ENCODE data around the gene PCDHGA8. TPM values are rescaled to one million over a fixed set of nuclear protein-coding genes. Genes with fewer than 3 reads are reported as not detected.

Gene PCDHGA8
- polyA plus RNA-seq, 2 of the 4 experiments (the other 2 are of a cell fraction), result 0.03 to 0.08 TPM

DNA sequence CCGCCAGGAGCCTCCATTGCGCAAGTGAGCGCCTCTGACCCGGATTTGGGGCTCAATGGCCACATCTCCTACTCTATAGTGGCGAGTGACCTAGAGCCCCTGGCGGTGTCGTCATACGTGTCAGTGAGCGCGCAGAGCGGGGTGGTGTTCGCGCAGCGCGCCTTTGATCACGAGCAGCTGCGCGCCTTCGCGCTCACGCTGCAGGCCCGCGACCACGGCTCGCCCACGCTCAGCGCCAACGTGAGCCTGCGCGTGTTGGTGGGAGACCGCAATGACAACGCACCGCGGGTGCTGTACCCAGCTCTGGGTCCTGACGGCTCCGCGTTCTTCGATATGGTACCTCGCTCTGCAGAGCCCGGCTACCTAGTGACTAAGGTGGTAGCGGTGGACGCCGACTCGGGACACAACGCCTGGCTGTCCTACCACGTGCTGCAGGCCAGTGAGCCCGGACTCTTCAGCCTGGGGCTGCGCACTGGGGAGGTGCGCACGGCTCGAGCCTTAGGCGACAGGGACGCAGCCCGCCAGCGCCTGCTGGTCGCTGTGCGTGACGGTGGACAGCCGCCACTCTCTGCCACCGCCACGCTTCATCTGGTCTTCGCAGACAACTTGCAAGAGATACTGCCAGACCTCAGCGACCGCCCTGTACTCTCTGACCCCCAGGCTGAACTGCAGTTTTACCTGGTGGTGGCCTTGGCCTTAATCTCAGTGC lies 17.3 kb downstream of the PCDHGA8 start (continued):
- TF ChIP-seq HES2 (IDR thresholded peaks at IDR 0.05) (no peak), USF2 (IDR thresholded peaks at IDR 0.05) (no peak)

- Histone ChIP-seq H3K4me3 (no peak overlapping the region), H3K4me1 (no peaks in the 10 kb centered on the region), H3K4me2 (no peak overlapping the region), H3K27ac (no peak overlapping the region), H3K9me3 (peaks cover 36% of the 10 kb centered on the region)
- ATAC-seq (no peak), FAIRE-seq (no peak), DNase-seq (ENCODE audit: low read depth in 1 of 2, low spot score in 1 of 2) (no peak)
- CTCF ChIA-PET, result interaction anchor here (1.0 kb wide), 1 partner anchor 113 kb away, joined by 4 read pairs; no protein-coding TSS in a partner anchor
- 48% methylated on average over 3 of the region's 3 CpGs for WGBS (ENCODE audit: missing lambda C conversion rate)
- POLR2A ChIA-PET, result no interaction called here
- TF ChIP-seq CBX2 (IDR thresholded peaks at IDR 0.05; ENCODE audit: borderline replicate concordance, low read depth), result no peak
- no peak for TF ChIP-seq REST (IDR thresholded peaks at IDR 0.05)
- TF ChIP-seq JUNB (IDR thresholded peaks at IDR 0.05), result no peak
- TF ChIP-seq EHF (CRISPR knock-in tag; IDR thresholded peaks at IDR 0.05), result no peak
- TF ChIP-seq NFE2L2 (conservative IDR thresholded peaks at IDR 0.05; ENCODE audit: low read length), result no peak
- no peak for TF ChIP-seq TFCP2L1 (CRISPR knock-in tag; IDR thresholded peaks at IDR 0.05)
- TF ChIP-seq ZFP36 (IDR thresholded peaks at IDR 0.05; ENCODE audit: borderline replicate concordance, partially characterized antibody), result no peak
- no peak for TF ChIP-seq KDM1A (IDR thresholded peaks at IDR 0.05; ENCODE audit: low read depth)
- no peak for TF ChIP-seq POLR2A (IDR thresholded peaks at IDR 0.05; ENCODE audit: low read length)
- TF ChIP-seq FOSB (CRISPR knock-in tag; IDR thresholded peaks at IDR 0.05), result no peak
- no peak for TF ChIP-seq E2F6 (IDR thresholded peaks at IDR 0.05; ENCODE audit: borderline replicate concordance, low read depth)
These were observed 19.1 kb downstream of the PCDHGA8 start for GRCh38 chr5:141411575-141411974.

DNA sequence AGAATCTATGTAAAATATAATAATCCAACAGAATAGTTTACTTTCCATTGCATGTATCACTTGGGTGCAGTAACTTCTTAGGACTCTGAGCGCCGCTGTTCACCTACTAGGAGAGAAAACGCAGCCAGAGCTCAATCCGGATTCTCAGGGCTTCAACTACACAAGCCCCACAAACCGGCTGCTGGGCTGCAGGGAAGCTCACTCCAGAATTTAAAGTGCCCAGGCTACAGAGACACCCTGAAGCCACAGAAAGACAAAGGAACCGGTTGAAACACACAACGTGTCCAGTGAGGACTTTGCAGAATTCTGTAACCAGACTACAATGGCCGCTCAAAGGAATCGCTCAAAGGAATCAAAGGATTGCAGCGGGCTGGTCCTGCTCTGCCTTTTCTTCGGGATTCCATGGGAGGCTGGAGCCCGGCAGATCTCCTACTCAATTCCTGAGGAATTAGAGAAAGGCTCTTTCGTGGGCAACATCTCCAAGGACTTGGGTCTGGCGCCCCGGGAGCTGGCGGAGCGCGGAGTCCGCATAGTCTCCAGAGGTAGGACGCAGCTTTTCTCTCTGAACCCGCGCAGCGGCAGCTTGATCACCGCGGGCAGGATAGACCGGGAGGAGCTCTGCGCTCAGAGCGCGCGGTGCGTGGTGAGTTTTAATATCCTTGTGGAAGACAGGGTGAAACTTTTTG lies 20.6 kb downstream of the PCDHGA8 start, which contains the start of gene PCDHGA10:
Gene PCDHGA10 (plus strand): TSS at position 134 of the 686 bp plus-strand sequence. CDS start 189 bp downstream, at position 323.
- FAIRE-seq, result no peak
- POLR2A ChIA-PET, result no interaction called here
- no peak for ATAC-seq

More for the DNA sequence above, 20.6 kb downstream of the PCDHGA8 start, which contains the start of gene PCDHGA10:
- no peak within 1 kb of the TSS for H3K27ac ChIP-seq
- no peak within 1 kb of the TSS for H3K4me2 ChIP-seq
- H3K9me3 ChIP-seq, result peaks cover 28% of the 10 kb centered on the region
- TF ChIP-seq, protein P1, sequence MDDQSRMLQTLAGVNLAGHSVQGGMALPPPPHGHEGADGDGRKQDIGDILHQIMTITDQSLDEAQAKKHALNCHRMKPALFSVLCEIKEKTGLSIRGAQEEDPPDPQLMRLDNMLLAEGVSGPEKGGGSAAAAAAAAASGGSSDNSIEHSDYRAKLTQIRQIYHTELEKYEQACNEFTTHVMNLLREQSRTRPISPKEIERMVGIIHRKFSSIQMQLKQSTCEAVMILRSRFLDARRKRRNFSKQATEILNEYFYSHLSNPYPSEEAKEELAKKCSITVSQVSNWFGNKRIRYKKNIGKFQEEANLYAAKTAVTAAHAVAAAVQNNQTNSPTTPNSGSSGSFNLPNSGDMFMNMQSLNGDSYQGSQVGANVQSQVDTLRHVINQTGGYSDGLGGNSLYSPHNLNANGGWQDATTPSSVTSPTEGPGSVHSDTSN (IDR thresholded peaks at IDR 0.05), result no peak
- TF ChIP-seq RAD21 (conservative IDR thresholded peaks at IDR 0.05 in 1 of 2, IDR thresholded peaks at IDR 0.05 in 1 of 2), result peak in 1 of 2 experiments; percentile 13; a peak in 1 of 5 replicates
- no peaks in the 10 kb centered on the region for H3K4me1 ChIP-seq
- no peak within 1 kb of the TSS for H3K4me3 ChIP-seq
- CTCF ChIA-PET, result interaction anchor here (1.0 to 2.0 kb wide), 5 partner anchors 15 to 145 kb away, joined by 3 to 5 read pairs (median 4); partner anchors contain the start of genes PCDHGB1 and PCDHGB5
- 71% methylated on average over 31 of the region's 31 CpGs for WGBS (ENCODE audit: missing lambda C conversion rate)
- no peak for DNase-seq (ENCODE audit: low read depth in 1 of 2, low spot score in 1 of 2)
